Peyer's patch (tissue), 4 donors: ENCODE measurements around the gene LIPE.

ENCODE experiments used
- POLR2A ChIP-seq, 2 donors: fragments of 450-650 bp; IDR thresholded peaks; one replicate each; pipeline ENCODE4 v1.5.1; 2017; ENCODE audit warnings: antibody characterized with exemption in 2 of 2, mild to moderate bottlenecking in 2 of 2, moderate library complexity in 2 of 2
- TF ChIP-seq, protein P1 (sequence below), 6 experiments: fragments of 450-650 bp in 4 of 6; fragments of 200-600 bp in 2 of 6; sonication (generic) in 1 of 6; IDR thresholded peaks; one replicate each; pipeline ENCODE4 v1.5.1; 2017 to 2019; ENCODE audit warnings: antibody characterized with exemption in 6 of 6, mild to moderate bottlenecking in 3 of 6, moderate library complexity in 1 of 6

DNA sequence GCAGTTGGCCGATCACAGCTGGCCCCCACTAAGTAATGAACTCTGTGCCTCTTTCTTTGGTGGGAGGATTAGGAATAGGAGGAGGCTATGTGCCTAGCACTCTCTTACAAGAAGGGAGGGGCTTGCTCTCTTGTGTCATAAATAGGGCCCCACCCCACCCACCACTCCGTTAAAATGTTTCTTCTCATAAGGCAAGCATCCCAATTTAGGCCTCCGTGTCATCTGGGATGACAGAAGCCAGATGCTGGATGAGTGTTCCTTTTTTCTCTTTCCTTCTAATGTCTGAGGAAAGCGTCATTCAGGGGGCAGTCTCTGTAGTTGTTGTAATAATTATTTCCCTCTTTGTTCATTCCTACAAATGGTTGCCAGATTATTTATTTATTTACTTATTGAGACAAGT, at the start of gene LIPE:
- TF ChIP-seq, protein P1, sequence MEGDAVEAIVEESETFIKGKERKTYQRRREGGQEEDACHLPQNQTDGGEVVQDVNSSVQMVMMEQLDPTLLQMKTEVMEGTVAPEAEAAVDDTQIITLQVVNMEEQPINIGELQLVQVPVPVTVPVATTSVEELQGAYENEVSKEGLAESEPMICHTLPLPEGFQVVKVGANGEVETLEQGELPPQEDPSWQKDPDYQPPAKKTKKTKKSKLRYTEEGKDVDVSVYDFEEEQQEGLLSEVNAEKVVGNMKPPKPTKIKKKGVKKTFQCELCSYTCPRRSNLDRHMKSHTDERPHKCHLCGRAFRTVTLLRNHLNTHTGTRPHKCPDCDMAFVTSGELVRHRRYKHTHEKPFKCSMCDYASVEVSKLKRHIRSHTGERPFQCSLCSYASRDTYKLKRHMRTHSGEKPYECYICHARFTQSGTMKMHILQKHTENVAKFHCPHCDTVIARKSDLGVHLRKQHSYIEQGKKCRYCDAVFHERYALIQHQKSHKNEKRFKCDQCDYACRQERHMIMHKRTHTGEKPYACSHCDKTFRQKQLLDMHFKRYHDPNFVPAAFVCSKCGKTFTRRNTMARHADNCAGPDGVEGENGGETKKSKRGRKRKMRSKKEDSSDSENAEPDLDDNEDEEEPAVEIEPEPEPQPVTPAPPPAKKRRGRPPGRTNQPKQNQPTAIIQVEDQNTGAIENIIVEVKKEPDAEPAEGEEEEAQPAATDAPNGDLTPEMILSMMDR (IDR thresholded peaks at IDR 0.05), result no peak
- no peak for TF ChIP-seq POLR2A (IDR thresholded peaks at IDR 0.05)
